Skeletal muscle satellite cell (primary cell): Measurements from ENCODE around the gene LRP11.
"Not testable (repeated sequence)": the region's sequence is repeated elsewhere in the genome, so short reads cannot be mapped to it uniquely, and the experiment has no call there.

Experiments
- H3K27me3 ChIP-seq: 2 replicates; pipeline ENCODE4 v1.7.0; 2013; ENCODE audit warnings: low read length; ENCODE audit not compliant: control insufficient read depth, insufficient read depth
- H3K36me3 ChIP-seq: 2 replicates; pipeline ENCODE4 v1.7.0; 2013; ENCODE audit warnings: mild to moderate bottlenecking, control low read depth, low read length; ENCODE audit not compliant: insufficient read depth
- H3K4me1 ChIP-seq: 2 replicates; pipeline ENCODE4 v1.7.0; 2013; ENCODE audit warnings: low read length; ENCODE audit not compliant: control insufficient read depth, insufficient read depth
- H3K4me2 ChIP-seq: 2 replicates; pipeline ENCODE4 v1.7.0; 2013; ENCODE audit warnings: mild to moderate bottlenecking, low read length
- H3K4me3 ChIP-seq: 2 replicates; pipeline ENCODE4 v1.7.0; 2013; ENCODE audit warnings: low read length
- H3K9ac ChIP-seq: 2 replicates; pipeline ENCODE4 v1.7.0; 2013; ENCODE audit warnings: mild to moderate bottlenecking, low read depth, low read length, moderate library complexity
- H3K9me3 ChIP-seq: replicated peaks from 2 replicates; pipeline ENCODE4 v1.7.0; 2013; ENCODE audit warnings: mild to moderate bottlenecking, control low read depth, low read length

LRP11 gene

GRCh38 chr6:149864578-149865535 is 698 bp upstream of the LRP11 start:
- peaks cover 34% of the 10 kb centered on the region for H3K4me1 ChIP-seq
- H3K27me3 ChIP-seq = no peaks in the 10 kb centered on the region
- H3K36me3 ChIP-seq = no peaks in the 10 kb centered on the region
- no peaks in the 10 kb centered on the region for H3K9me3 ChIP-seq
- peak overlapping the region; percentile 72 for H3K4me3 ChIP-seq
- H3K9ac ChIP-seq = peak overlapping the region; percentile 83
- H3K4me2 ChIP-seq = peak overlapping the region; percentile 97

- Histone ChIP-seq H3K4me1 (peaks cover 46% of the 10 kb centered on the region), H3K9me3 (no peaks in the 10 kb centered on the region), H3K4me2 (peak overlapping the region; percentile 97), H3K36me3 (no peaks in the 10 kb centered on the region), H3K27me3 (no peaks in the 10 kb centered on the region), H3K4me3 (peak overlapping the region; percentile 72), H3K9ac (peak overlapping the region; percentile 83)
Measured at GRCh38 chr6:149862922-149863697, 1.0 kb downstream of the LRP11 start.

GRCh38 chr6:149862424-149862738 is 1.8 kb downstream of the LRP11 start:
- Histone ChIP-seq H3K4me1 (peaks cover 50% of the 10 kb centered on the region), H3K9ac (peak overlapping the region; percentile 83), H3K4me3 (peak overlapping the region; percentile 72), H3K4me2 (peak overlapping the region; percentile 97)
- H3K36me3 ChIP-seq, H3K9me3 ChIP-seq, H3K27me3 ChIP-seq: not testable (repeated sequence)

GRCh38 chr6:149861603-149862423 is 2.3 kb downstream of the LRP11 start:
- Histone ChIP-seq H3K27me3 (no peaks in the 10 kb centered on the region), H3K9ac (peak overlapping the region; percentile 83), H3K9me3 (no peaks in the 10 kb centered on the region), H3K4me3 (peak overlapping the region; percentile 72), H3K36me3 (no peaks in the 10 kb centered on the region), H3K4me2 (peak overlapping the region; percentile 97), H3K4me1 (peaks cover 55% of the 10 kb centered on the region)

GRCh38 chr6:149860834-149861602 is 3.1 kb downstream of the LRP11 start:
- Histone ChIP-seq H3K4me2 (no peak overlapping the region), H3K4me3 (no peak overlapping the region), H3K9ac (no peak overlapping the region), H3K27me3 (no peaks in the 10 kb centered on the region), H3K9me3 (no peaks in the 10 kb centered on the region), H3K36me3 (no peaks in the 10 kb centered on the region), H3K4me1 (peaks cover 63% of the 10 kb centered on the region)

GRCh38 chr6:149860513-149860833 is 3.7 kb downstream of the LRP11 start:
- Histone ChIP-seq H3K4me1 (peaks cover 69% of the 10 kb centered on the region), H3K4me2 (no peak overlapping the region), H3K9ac (no peak overlapping the region), H3K9me3 (no peaks in the 10 kb centered on the region), H3K36me3 (no peaks in the 10 kb centered on the region), H3K27me3 (no peaks in the 10 kb centered on the region), H3K4me3 (no peak overlapping the region)

- Histone ChIP-seq H3K4me1 (peaks cover 73% of the 10 kb centered on the region), H3K4me3 (no peak overlapping the region), H3K4me2 (no peak overlapping the region), H3K36me3 (no peaks in the 10 kb centered on the region), H3K9ac (no peak overlapping the region), H3K9me3 (no peaks in the 10 kb centered on the region), H3K27me3 (no peaks in the 10 kb centered on the region)
Measured at GRCh38 chr6:149859938-149860337, 4.2 kb downstream of the LRP11 start.

GRCh38 chr6:149859368-149859767 is 4.8 kb downstream of the LRP11 start:
- no peaks in the 10 kb centered on the region for H3K9me3 ChIP-seq
- H3K4me2 ChIP-seq = peak overlapping the region; percentile 25
- H3K9ac ChIP-seq = no peak overlapping the region
- no peaks in the 10 kb centered on the region for H3K27me3 ChIP-seq
- H3K36me3 ChIP-seq = no peaks in the 10 kb centered on the region
- H3K4me3 ChIP-seq = no peak overlapping the region
- peaks cover 74% of the 10 kb centered on the region for H3K4me1 ChIP-seq

GRCh38 chr6:149857541-149857940 is 6.6 kb downstream of the LRP11 start:
- H3K4me1 ChIP-seq = peaks cover 78% of the 10 kb centered on the region
- no peaks in the 10 kb centered on the region for H3K27me3 ChIP-seq
- H3K4me2 ChIP-seq = peak overlapping the region; percentile 81
- no peaks in the 10 kb centered on the region for H3K9me3 ChIP-seq
- H3K36me3 ChIP-seq = no peaks in the 10 kb centered on the region
- peak overlapping the region; percentile 14 for H3K9ac ChIP-seq
- H3K4me3 ChIP-seq = no peak overlapping the region

- Histone ChIP-seq H3K9me3 (no peaks in the 10 kb centered on the region), H3K4me1 (peaks cover 78% of the 10 kb centered on the region), H3K36me3 (no peaks in the 10 kb centered on the region), H3K9ac (peak overlapping the region; percentile 76), H3K27me3 (no peaks in the 10 kb centered on the region), H3K4me2 (peak overlapping the region; percentile 81), H3K4me3 (peak overlapping the region; percentile 43)
Measured at GRCh38 chr6:149856256-149856994, 7.7 kb downstream of the LRP11 start.
